ENCODE measurements around the gene ATG4D.
"Not testable (repeated sequence)": the region's sequence is repeated elsewhere in the genome, so short reads cannot be mapped to it uniquely, and the experiment has no call there.

ATG4D gene

GRCh38 chr19:10519421-10519820, 24.3 kb upstream of the ATG4D start:
- no peak for DNase-seq (ENCODE audit: low read depth in 2 of 2)

GRCh38 chr19:10520652-10521318, 22.9 kb upstream of the ATG4D start:
- DNase-seq (ENCODE audit: low read depth in 2 of 2), result no peak

GRCh38 chr19:10521461-10522171, 22.1 kb upstream of the ATG4D start:
- no peak for DNase-seq (ENCODE audit: low read depth in 2 of 2)

- no peak for DNase-seq (ENCODE audit: low read depth in 2 of 2)
These were observed 20.5 kb upstream of the ATG4D start for GRCh38 chr19:10523135-10523636.

GRCh38 chr19:10525636-10526035, 18.1 kb upstream of the ATG4D start:
- DNase-seq (ENCODE audit: low read depth in 2 of 2), result no peak

- not testable (repeated sequence) for DNase-seq (ENCODE audit: low read depth in 2 of 2)
These were observed 16.8 kb upstream of the ATG4D start for GRCh38 chr19:10526887-10527286.

- DNase-seq (ENCODE audit: low read depth in 2 of 2), result no peak
These were observed 11.2 kb upstream of the ATG4D start for GRCh38 chr19:10532457-10532856.

- DNase-seq (ENCODE audit: low read depth in 2 of 2), result no peak
These were observed 9.9 kb upstream of the ATG4D start for GRCh38 chr19:10533646-10534386.

- DNase-seq (ENCODE audit: low read depth in 2 of 2), result no peak
These were observed 8.1 kb upstream of the ATG4D start for GRCh38 chr19:10535613-10536012.

GRCh38 chr19:10537668-10538067, 6.0 kb upstream of the ATG4D start:
- no peak for DNase-seq (ENCODE audit: low read depth in 2 of 2)

- no peak for DNase-seq (ENCODE audit: low read depth in 2 of 2)
These were observed 5.3 kb upstream of the ATG4D start for GRCh38 chr19:10538204-10538983.

- not testable (repeated sequence) for DNase-seq (ENCODE audit: low read depth in 2 of 2)
These were observed 4.7 kb upstream of the ATG4D start for GRCh38 chr19:10539016-10539415.

GRCh38 chr19:10543059-10543419, 665 bp upstream of the ATG4D start:
- DNase-seq (ENCODE audit: low read depth in 2 of 2), result no peak

GRCh38 chr19:10544242-10544752, 593 bp downstream of the ATG4D start:
- no peak for DNase-seq (ENCODE audit: low read depth in 2 of 2)

- DNase-seq (ENCODE audit: low read depth in 2 of 2), result no peak
These were observed 1.1 kb downstream of the ATG4D start for GRCh38 chr19:10544753-10545251.

- no peak for DNase-seq (ENCODE audit: low read depth in 2 of 2)
These were observed 3.1 kb downstream of the ATG4D start for GRCh38 chr19:10546817-10547216.

- DNase-seq (ENCODE audit: low read depth in 2 of 2), result no peak
These were observed 5.1 kb downstream of the ATG4D start for GRCh38 chr19:10548746-10549276.

- DNase-seq (ENCODE audit: low read depth in 2 of 2), result no peak
These were observed 6.0 kb downstream of the ATG4D start for GRCh38 chr19:10549733-10550132.

GRCh38 chr19:10550336-10550735, 6.6 kb downstream of the ATG4D start:
- DNase-seq (ENCODE audit: low read depth in 2 of 2), result no peak

GRCh38 chr19:10551006-10551405, 7.3 kb downstream of the ATG4D start:
- not testable (repeated sequence) for DNase-seq (ENCODE audit: low read depth in 2 of 2)

- no peak for DNase-seq (ENCODE audit: low read depth in 2 of 2)
These were observed 8.1 kb downstream of the ATG4D start for GRCh38 chr19:10551698-10552301.
